HepG2 (cell line): Measurements from ENCODE around the gene ARL4D. TPM values are rescaled to one million over a fixed set of nuclear protein-coding genes. Genes with fewer than 3 reads are reported as not detected.

Source experiments
- EZH2 ChIP-seq: conservative IDR thresholded peaks from 2 replicates; pipeline ENCODE4 v1.6.1; 2012; ENCODE audit warnings: mild to moderate bottlenecking, low read depth, low read length, moderate library complexity
- KLF6 ChIP-seq: IDR thresholded peaks from 2 replicates; pipeline ENCODE4 v1.8.0; 2016; ENCODE audit warnings: missing biosample characterization, missing genetic modification reagents
- MBNL3 ChIP-seq: fragments of 250-450 bp; sonication (Bioruptor Pico); conservative IDR thresholded peaks from 2 replicates; pipeline ENCODE4 v1.8.0; 2022; ENCODE audit warnings: mild to moderate bottlenecking, inconsistent platforms
- PRMT3 ChIP-seq: sonication (generic); formaldehyde crosslinking; IDR thresholded peaks from 2 replicates; pipeline ENCODE4 v1.8.1; 2022; ENCODE audit warnings: low read depth, mild to moderate bottlenecking, moderate library complexity, missing genetic modification reagents, borderline replicate concordance
- RAD51 ChIP-seq: fragments of 450-650 bp; IDR thresholded peaks from 2 replicates; pipeline ENCODE4 v1.6.1; 2016; ENCODE audit warnings: borderline replicate concordance
- RARA ChIP-seq: IDR thresholded peaks from 2 replicates; pipeline ENCODE4 v1.6.1; 2016; ENCODE audit warnings: missing genetic modification reagents, missing compliant biosample characterization
- RBM39 ChIP-seq: fragments of 200-400 bp; formaldehyde crosslinking; IDR thresholded peaks from one replicate; pipeline ENCODE4 v1.6.1; 2018; ENCODE audit warnings: antibody characterized with exemption, mild to moderate bottlenecking, low read depth, low read length; ENCODE audit not compliant: poor library complexity, severe bottlenecking
- TBX3 ChIP-seq: fragments of 450-650 bp; IDR thresholded peaks from 2 replicates; pipeline ENCODE4 v1.6.1; 2017; ENCODE audit warnings: antibody characterized with exemption, mild to moderate bottlenecking, inconsistent platforms, borderline replicate concordance
- TGIF2 ChIP-seq: IDR thresholded peaks from 2 replicates; pipeline ENCODE4 v1.6.1; 2016; ENCODE audit warnings: control low read depth, missing compliant biosample characterization
- ZNF225 ChIP-seq: sonication (generic); formaldehyde crosslinking; IDR thresholded peaks from 2 replicates; pipeline ENCODE4 v1.4.0; 2020; ENCODE audit warnings: mild to moderate bottlenecking, missing genetic modification reagents
- ZNF780A ChIP-seq: sonication (generic); formaldehyde crosslinking; IDR thresholded peaks from 2 replicates; pipeline ENCODE4 v1.8.0; 2022; ENCODE audit warnings: mild to moderate bottlenecking, missing genetic modification reagents, moderate library complexity
- polyA plus RNA-seq, 8 experiments: library from polyadenylated mRNA; depleted of rRNA in 3 of 8; stranded (reverse) in 7 of 8; unstranded in 1 of 8; fragments of >200 nt; fragmentation: Illumina TruSeq in 4 of 8; extraction: Trizol in 4 of 8; gene quantifications; 2 replicates each; pipeline versions ENCODE4 v1.2.1 to v1.2.3, GENCODE V29; 2011 to 2016; ENCODE audit warnings: low read depth in 4 of 8, missing spikeins in 1 of 8, mixed read lengths in 1 of 8; ENCODE audit not compliant: insufficient read depth in 1 of 8
- total RNA-seq, 5 experiments: library from RNA; depleted of rRNA; stranded (reverse); fragments of >200 nt; fragmentation: Illumina TruSeq; extraction: Trizol; gene quantifications; 2 replicates each; pipeline ENCODE4 v1.2.3, GENCODE V29; 2016; ENCODE audit warnings: low read depth in 1 of 5
- TF ChIP-seq, protein P1 (sequence below), 2 experiments: fragments of 450-650 bp in 1 of 2; sonication (generic) in 1 of 2; formaldehyde crosslinking in 1 of 2; IDR thresholded peaks; 2 replicates each; pipeline versions ENCODE4 v1.6.1 to v1.8.0; 2016 to 2022; ENCODE audit warnings: antibody characterized with exemption in 1 of 2, mild to moderate bottlenecking in 1 of 2, missing genetic modification reagents in 1 of 2
- TF ChIP-seq, protein P2 (sequence below): sonication (generic); formaldehyde crosslinking; IDR thresholded peaks from 2 replicates; pipeline ENCODE4 v1.4.0; 2020; ENCODE audit warnings: missing genetic modification reagents, mild to moderate bottlenecking, borderline replicate concordance

Gene ARL4D
- total and polyA plus RNA-seq, 2 of the 13 experiments (the other 11 are each of a cell fraction or from before 2014, with no cell fraction given), result 9.0 to 25.9 TPM

DNA sequence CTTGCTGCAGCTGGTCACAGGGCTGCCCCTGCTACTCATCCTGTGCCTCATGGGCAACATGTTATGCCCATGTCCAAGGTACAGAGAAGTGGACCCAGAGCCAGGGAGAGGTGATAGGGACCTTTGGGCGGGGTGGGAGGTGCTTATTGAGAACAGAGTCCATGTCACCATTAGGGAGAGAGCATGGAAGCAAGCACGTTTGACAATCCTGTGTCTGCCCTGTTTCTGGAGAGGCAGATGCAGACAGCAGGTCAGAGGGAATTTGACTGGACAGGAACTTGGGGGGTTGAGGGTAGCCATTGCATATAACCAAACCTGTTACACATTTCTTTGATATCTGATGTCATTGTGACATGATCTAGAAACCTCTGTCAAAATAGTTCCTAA, 14.3 kb upstream of the ARL4D start (continued):
- TF ChIP-seq, protein P1, sequence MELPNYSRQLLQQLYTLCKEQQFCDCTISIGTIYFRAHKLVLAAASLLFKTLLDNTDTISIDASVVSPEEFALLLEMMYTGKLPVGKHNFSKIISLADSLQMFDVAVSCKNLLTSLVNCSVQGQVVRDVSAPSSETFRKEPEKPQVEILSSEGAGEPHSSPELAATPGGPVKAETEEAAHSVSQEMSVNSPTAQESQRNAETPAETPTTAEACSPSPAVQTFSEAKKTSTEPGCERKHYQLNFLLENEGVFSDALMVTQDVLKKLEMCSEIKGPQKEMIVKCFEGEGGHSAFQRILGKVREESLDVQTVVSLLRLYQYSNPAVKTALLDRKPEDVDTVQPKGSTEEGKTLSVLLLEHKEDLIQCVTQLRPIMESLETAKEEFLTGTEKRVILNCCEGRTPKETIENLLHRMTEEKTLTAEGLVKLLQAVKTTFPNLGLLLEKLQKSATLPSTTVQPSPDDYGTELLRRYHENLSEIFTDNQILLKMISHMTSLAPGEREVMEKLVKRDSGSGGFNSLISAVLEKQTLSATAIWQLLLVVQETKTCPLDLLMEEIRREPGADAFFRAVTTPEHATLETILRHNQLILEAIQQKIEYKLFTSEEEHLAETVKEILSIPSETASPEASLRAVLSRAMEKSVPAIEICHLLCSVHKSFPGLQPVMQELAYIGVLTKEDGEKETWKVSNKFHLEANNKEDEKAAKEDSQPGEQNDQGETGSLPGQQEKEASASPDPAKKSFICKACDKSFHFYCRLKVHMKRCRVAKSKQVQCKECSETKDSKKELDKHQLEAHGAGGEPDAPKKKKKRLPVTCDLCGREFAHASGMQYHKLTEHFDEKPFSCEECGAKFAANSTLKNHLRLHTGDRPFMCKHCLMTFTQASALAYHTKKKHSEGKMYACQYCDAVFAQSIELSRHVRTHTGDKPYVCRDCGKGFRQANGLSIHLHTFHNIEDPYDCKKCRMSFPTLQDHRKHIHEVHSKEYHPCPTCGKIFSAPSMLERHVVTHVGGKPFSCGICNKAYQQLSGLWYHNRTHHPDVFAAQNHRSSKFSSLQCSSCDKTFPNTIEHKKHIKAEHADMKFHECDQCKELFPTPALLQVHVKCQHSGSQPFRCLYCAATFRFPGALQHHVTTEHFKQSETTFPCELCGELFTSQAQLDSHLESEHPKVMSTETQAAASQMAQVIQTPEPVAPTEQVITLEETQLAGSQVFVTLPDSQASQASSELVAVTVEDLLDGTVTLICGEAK (IDR thresholded peaks at IDR 0.05), result no peak
- TF ChIP-seq, protein P1 (CRISPR knock-in tag; IDR thresholded peaks at IDR 0.05), result peak; percentile 92
- TF ChIP-seq PRMT3, result no peak
- TF ChIP-seq ZNF780A (CRISPR knock-in tag), result no peak
- TF ChIP-seq ZNF225, result no peak
- TF ChIP-seq RAD51, result no peak
- TF ChIP-seq EZH2, result no peak
- peak; percentile 81 for TF ChIP-seq RARA (CRISPR knock-in tag)
- no peak for TF ChIP-seq KLF6 (CRISPR knock-in tag)
- peak; percentile 81; the same call in 1 of the 2 replicates for TF ChIP-seq TBX3
- peak; percentile 72; the same call in 1 of the 2 replicates for TF ChIP-seq TGIF2 (CRISPR knock-in tag)
- no peak for TF ChIP-seq RBM39
- TF ChIP-seq, protein P2, sequence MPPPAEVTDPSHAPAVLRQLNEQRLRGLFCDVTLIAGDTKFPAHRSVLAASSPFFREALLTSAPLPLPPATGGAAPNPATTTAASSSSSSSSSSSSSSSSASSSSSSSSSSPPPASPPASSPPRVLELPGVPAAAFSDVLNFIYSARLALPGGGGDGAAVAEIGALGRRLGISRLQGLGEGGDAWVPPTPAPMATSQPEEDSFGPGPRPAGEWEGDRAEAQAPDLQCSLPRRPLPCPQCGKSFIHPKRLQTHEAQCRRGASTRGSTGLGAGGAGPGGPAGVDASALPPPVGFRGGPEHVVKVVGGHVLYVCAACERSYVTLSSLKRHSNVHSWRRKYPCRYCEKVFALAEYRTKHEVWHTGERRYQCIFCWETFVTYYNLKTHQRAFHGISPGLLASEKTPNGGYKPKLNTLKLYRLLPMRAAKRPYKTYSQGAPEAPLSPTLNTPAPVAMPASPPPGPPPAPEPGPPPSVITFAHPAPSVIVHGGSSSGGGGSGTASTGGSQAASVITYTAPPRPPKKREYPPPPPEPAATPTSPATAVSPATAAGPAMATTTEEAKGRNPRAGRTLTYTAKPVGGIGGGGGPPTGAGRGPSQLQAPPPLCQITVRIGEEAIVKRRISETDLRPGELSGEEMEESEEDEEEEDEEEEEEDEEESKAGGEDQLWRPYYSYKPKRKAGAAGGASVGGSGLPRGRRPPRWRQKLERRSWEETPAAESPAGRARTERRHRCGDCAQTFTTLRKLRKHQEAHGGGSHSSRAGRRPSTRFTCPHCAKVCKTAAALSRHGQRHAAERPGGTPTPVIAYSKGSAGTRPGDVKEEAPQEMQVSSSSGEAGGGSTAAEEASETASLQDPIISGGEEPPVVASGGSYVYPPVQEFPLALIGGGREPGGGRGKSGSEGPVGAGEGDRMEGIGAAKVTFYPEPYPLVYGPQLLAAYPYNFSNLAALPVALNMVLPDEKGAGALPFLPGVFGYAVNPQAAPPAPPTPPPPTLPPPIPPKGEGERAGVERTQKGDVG (CRISPR knock-in tag), result peak; percentile 79; the same call in 1 of the 2 replicates
- TF ChIP-seq MBNL3, result no peak
